Bronchial epithelial cell (primary cell): ENCODE data around the gene CHST5. TPM values are rescaled to one million over a fixed set of nuclear protein-coding genes. Genes with fewer than 3 reads are reported as not detected.

Source experiments
- DNase-seq: peaks from one replicate; pipeline ENCODE4 v3.0.0-alpha.2; 2010; ENCODE audit warnings: low read depth
- FAIRE-seq: peaks from 2 replicates; lab custom pipeline; 2011; peaks lifted over from hg19 to GRCh38; lab: Jason Lieb, UNC
- H3K27me3 ChIP-seq: 2 replicates; pipeline ENCODE4 v1.5.1; 2011; ENCODE audit warnings: low read length; ENCODE audit not compliant: control insufficient read depth, insufficient read depth
- H3K36me3 ChIP-seq: 2 replicates; pipeline ENCODE4 v1.5.1; 2011; ENCODE audit warnings: low read length; ENCODE audit not compliant: control insufficient read depth, insufficient read depth
- H3K4me3 ChIP-seq: 2 replicates; pipeline ENCODE4 v1.5.1; 2011; ENCODE audit warnings: mild to moderate bottlenecking, low read depth, low read length, control low read depth
- total RNA-seq: library from RNA; depleted of rRNA; stranded (reverse); fragments of >200 nt; gene quantifications from 2 replicates; pipeline ENCODE4 v1.2.1, GENCODE V29; 2014
- TF ChIP-seq, protein P1 (sequence below): IDR thresholded peaks from 2 replicates; pipeline ENCODE4 v1.5.1; 2011; ENCODE audit warnings: mild to moderate bottlenecking, moderate library complexity, low read length, control low read depth, inconsistent platforms; ENCODE audit not compliant: insufficient read depth, severe bottlenecking

Gene CHST5
- total RNA-seq, 1 donor from 2014 or later, result not detected

DNA sequence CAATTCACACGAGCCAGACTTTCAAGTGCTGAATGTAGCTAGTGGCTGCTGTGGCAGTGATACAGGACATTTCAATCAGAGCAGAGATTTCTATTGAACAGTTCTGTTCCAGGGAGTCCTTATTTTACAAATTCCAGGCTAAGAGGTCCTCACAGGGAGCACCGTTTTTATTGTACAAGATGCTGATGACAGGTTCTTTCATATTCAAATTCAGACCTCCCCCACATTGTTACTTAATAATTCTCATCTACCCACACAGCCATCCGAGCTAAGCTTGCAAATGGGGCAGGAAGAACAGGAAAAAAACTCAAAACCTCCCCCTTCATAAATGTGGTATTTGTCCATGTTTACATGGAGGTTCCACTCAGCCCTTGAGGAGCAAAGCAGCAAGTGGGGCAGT lies 40.0 kb upstream of the CHST5 start:
- FAIRE-seq (no peak), DNase-seq (no peak)
- H3K27me3 ChIP-seq, result no peaks in the 10 kb centered on the region
- TF ChIP-seq, protein P1, sequence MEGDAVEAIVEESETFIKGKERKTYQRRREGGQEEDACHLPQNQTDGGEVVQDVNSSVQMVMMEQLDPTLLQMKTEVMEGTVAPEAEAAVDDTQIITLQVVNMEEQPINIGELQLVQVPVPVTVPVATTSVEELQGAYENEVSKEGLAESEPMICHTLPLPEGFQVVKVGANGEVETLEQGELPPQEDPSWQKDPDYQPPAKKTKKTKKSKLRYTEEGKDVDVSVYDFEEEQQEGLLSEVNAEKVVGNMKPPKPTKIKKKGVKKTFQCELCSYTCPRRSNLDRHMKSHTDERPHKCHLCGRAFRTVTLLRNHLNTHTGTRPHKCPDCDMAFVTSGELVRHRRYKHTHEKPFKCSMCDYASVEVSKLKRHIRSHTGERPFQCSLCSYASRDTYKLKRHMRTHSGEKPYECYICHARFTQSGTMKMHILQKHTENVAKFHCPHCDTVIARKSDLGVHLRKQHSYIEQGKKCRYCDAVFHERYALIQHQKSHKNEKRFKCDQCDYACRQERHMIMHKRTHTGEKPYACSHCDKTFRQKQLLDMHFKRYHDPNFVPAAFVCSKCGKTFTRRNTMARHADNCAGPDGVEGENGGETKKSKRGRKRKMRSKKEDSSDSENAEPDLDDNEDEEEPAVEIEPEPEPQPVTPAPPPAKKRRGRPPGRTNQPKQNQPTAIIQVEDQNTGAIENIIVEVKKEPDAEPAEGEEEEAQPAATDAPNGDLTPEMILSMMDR, result no peak
- no peak overlapping the region for H3K4me3 ChIP-seq
- peaks cover 9% of the 10 kb centered on the region for H3K36me3 ChIP-seq

DNA sequence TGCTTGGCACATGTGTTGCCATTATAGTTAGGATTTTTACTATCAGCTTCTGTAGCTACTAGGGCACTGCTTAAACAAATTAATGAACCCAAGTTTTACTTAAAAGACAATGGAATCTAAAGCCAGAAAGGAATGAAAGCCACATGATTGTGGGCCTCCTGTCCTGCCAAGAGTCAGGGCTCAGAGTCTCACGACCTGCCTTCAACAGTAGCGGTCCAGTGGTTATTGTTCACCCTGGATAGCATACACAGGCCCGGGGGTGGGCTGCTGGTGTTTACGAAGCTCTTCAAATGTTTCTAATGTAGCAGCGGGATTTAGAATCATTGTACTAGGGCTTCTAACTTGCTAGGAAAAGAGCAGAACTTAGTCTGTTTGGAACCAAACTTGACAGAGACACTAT lies 38.0 kb upstream of the CHST5 start:
- FAIRE-seq, result no peak
- DNase-seq, result no peak
- Histone ChIP-seq H3K4me3 (no peak overlapping the region), H3K27me3 (no peaks in the 10 kb centered on the region), H3K36me3 (peaks cover 10% of the 10 kb centered on the region)
- TF ChIP-seq, protein P1, result no peak

GRCh38 chr16:75572864-75573542 lies 37.1 kb upstream of the CHST5 start:
- TF ChIP-seq, protein P1, result no peak
- FAIRE-seq (no peak), DNase-seq (no peak)
- Histone ChIP-seq H3K36me3 (peaks cover 13% of the 10 kb centered on the region), H3K27me3 (no peaks in the 10 kb centered on the region), H3K4me3 (no peak overlapping the region)

GRCh38 chr16:75570396-75571065 lies 34.6 kb upstream of the CHST5 start:
- H3K36me3 ChIP-seq, result peaks cover 15% of the 10 kb centered on the region
- no peak overlapping the region for H3K4me3 ChIP-seq
- FAIRE-seq (no peak), DNase-seq (no peak)
- TF ChIP-seq, protein P1, result no peak
- H3K27me3 ChIP-seq, result no peaks in the 10 kb centered on the region

- DNase-seq, result no peak
- H3K27me3 ChIP-seq, result no peaks in the 10 kb centered on the region
- H3K36me3 ChIP-seq, result peaks cover 12% of the 10 kb centered on the region
- TF ChIP-seq, protein P1, result no peak
- no peak for FAIRE-seq
- no peak overlapping the region for H3K4me3 ChIP-seq
Observed at GRCh38 chr16:75567911-75568310, 32.0 kb upstream of the CHST5 start.
